Neural crest cell (in vitro differentiated cells): Measurements from ENCODE around the gene QSOX1. TPM values are rescaled to one million over a fixed set of nuclear protein-coding genes. Genes with fewer than 3 reads are reported as not detected.

ENCODE experiments used
- DNase-seq: peaks from one replicate; pipeline ENCODE4 v3.0.0; 2021; ENCODE audit warnings: low read depth, mixed read lengths, low spot score
- H3K27ac Mint-ChIP-seq: one replicate; pipeline ENCODE4 v1.8.0; 2021; ENCODE audit warnings: mild to moderate bottlenecking, mixed read lengths; ENCODE audit not compliant: unreplicated experiment
- H3K27me3 Mint-ChIP-seq: 2 replicates; pipeline ENCODE4 v1.8.0; 2021; ENCODE audit warnings: low read depth, mild to moderate bottlenecking, mixed read lengths
- H3K36me3 Mint-ChIP-seq: 2 replicates; pipeline ENCODE4 v1.8.0; 2021; ENCODE audit warnings: low read depth, mild to moderate bottlenecking, mixed read lengths
- H3K4me1 Mint-ChIP-seq: 2 replicates; pipeline ENCODE4 v1.8.0; 2021; ENCODE audit warnings: mixed read lengths
- H3K4me3 Mint-ChIP-seq: one replicate; pipeline ENCODE4 v1.8.0; 2021; ENCODE audit warnings: mild to moderate bottlenecking, mixed read lengths
- H3K9me3 Mint-ChIP-seq: 2 replicates; pipeline ENCODE4 v1.8.0; 2021; ENCODE audit warnings: mixed read lengths
- CTCF ChIP-seq: fragments of 200-600 bp; sonication (generic); conservative IDR thresholded peaks from 2 replicates; pipeline ENCODE4 v1.5.0; 2021; ENCODE audit warnings: antibody characterized with exemption, mild to moderate bottlenecking
- total RNA-seq: library from RNA; stranded (reverse); gene quantifications from 2 replicates; pipeline ENCODE4 v1.2.1, GENCODE V29; 2021

Gene QSOX1
- total RNA-seq, 1 donor from 2014 or later, result 39.8 TPM

- no peak for TF ChIP-seq CTCF
- Mint-ChIP-seq H3K27ac (no peak overlapping the region), H3K4me3 (peak overlapping the region; percentile 62), H3K9me3 (no peaks in the 10 kb centered on the region), H3K4me1 (peaks cover 17% of the 10 kb centered on the region), H3K27me3 (peaks cover 96% of the 10 kb centered on the region), H3K36me3 (no peaks in the 10 kb centered on the region)
- no peak for DNase-seq
Observed at GRCh38 chr1:180234369-180235076, 79.9 kb downstream of the QSOX1 start.

- peak overlapping the region; percentile 31 for H3K4me3 Mint-ChIP-seq
- H3K9me3 Mint-ChIP-seq, result no peaks in the 10 kb centered on the region
- peaks cover 100% of the 10 kb centered on the region for H3K27me3 Mint-ChIP-seq
- no peak for TF ChIP-seq CTCF
- H3K4me1 Mint-ChIP-seq, result peaks cover 17% of the 10 kb centered on the region
- no peak overlapping the region for H3K27ac Mint-ChIP-seq
- DNase-seq, result no peak
- H3K36me3 Mint-ChIP-seq, result no peaks in the 10 kb centered on the region
Observed at GRCh38 chr1:180235077-180235501, 80.4 kb downstream of the QSOX1 start.

DNA sequence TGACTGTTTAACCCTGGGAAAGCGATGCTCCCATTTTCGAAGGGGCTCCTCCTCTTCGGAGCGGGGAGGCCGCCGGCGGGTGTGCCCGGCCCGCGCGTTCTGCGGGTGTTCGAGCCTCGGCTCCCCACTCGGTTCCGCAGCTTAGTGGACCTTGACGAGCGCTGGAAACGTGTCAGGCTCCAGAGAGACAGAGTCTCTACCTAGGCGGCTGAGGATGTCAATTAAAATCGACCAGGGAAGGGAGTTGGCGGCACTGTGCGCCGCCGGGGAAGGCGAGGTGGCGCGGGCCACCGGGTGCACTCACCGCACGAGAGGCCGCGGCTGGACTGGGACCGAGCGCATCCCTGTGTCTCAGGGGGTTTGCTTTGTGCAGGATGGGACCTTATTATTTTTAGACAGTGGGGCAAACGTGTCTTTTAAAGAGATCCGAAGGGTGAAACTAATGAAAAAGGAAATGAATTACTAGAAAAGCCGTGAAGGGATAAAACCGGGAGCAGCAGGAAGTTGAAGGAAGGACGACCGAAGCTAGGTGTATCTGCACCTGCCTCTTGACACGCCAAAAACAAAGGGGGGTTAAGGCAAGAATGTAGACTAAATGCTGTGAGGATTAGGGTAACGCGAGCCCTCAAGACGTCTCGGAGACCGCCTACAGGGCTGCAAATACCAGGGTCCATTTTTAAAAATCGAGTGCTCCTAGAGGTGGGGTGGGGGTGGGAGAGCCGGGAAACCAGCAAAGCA lies 81.0 kb downstream of the QSOX1 start:
- Mint-ChIP-seq H3K9me3 (no peaks in the 10 kb centered on the region), H3K36me3 (no peaks in the 10 kb centered on the region)
- TF ChIP-seq CTCF, result no peak

DNA sequence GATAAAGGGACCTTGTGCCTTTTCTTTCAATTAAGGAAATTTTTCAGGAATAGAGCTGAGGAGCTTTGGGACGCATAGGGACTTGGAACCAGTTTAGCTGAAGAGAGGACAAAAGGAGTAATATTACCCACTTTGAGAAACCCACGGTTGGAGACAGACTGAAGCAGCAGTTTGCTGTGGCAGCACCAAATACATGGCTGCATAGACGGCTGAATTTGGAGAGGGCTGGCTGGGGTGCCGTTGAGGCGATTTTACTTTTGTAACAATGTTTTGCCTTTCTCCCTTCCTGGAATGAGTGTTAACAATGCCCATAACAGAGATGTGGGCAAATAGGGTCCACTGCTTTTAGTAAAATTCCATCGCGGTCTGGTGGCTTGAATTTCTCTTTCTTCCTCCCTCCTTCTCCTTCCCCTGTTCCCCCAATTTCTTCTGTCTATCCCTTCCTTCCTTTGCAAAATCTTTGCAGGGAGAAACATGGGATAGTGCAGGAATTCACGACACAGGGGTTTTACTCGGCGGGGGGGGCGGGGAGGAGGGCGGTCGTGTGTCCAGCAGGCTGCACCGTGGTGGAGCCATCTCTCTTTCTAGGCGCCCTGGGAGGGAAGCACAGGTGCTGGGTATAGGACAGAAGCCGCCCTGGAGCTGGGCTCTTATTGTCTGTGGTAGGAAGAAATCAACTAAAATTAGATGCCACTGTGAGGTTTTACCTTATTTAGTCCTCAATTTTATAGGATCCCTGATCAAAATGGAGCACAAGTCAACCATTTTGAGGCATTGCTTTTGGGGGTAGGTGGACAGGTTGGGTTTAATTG lies 82.2 kb downstream of the QSOX1 start:
- Mint-ChIP-seq H3K27ac (no peak overlapping the region), H3K27me3 (peaks cover 100% of the 10 kb centered on the region), H3K4me1 (peaks cover 12% of the 10 kb centered on the region), H3K9me3 (no peaks in the 10 kb centered on the region), H3K4me3 (peak overlapping the region; percentile 44), H3K36me3 (no peaks in the 10 kb centered on the region)
- no peak for TF ChIP-seq CTCF
- DNase-seq, result no peak

More for the DNA sequence above, 81.0 kb downstream of the QSOX1 start:
- DNase-seq, result no peak
- peaks cover 17% of the 10 kb centered on the region for H3K4me1 Mint-ChIP-seq
- H3K27ac Mint-ChIP-seq, result no peak overlapping the region
- H3K27me3 Mint-ChIP-seq, result peaks cover 100% of the 10 kb centered on the region
- no peak overlapping the region for H3K4me3 Mint-ChIP-seq

- H3K27ac Mint-ChIP-seq, result no peak overlapping the region
- H3K4me1 Mint-ChIP-seq, result peaks cover 9% of the 10 kb centered on the region
- no peak overlapping the region for H3K4me3 Mint-ChIP-seq
- no peaks in the 10 kb centered on the region for H3K36me3 Mint-ChIP-seq
- H3K27me3 Mint-ChIP-seq, result peaks cover 100% of the 10 kb centered on the region
- DNase-seq, result no peak
- no peak for TF ChIP-seq CTCF
- H3K9me3 Mint-ChIP-seq, result no peaks in the 10 kb centered on the region
Observed at GRCh38 chr1:180237869-180238476, 83.3 kb downstream of the QSOX1 start.
